Lower leg skin (tissue), 4 donors: ENCODE measurements around the gene FNDC3B. TPM values are rescaled to one million over a fixed set of nuclear protein-coding genes. Genes with fewer than 3 reads are reported as not detected.

Source experiments
- DNase-seq, 2 donors: peaks; one replicate each; pipeline ENCODE4 v3.0.0-alpha.2; 2019; ENCODE audit warnings: low spot score in 2 of 2
- H3K4me3 ChIP-seq: fragments of 200-600 bp; sonication (generic); 2 replicates; pipeline ENCODE4 v1.5.1; 2017; ENCODE audit warnings: mild to moderate bottlenecking, low read depth; ENCODE audit not compliant: poor library complexity, severe bottlenecking
- CTCF ChIP-seq, 3 donors: fragments of 450-650 bp; IDR thresholded peaks; one replicate each; pipeline ENCODE4 v1.5.1; 2016; ENCODE audit warnings: antibody characterized with exemption in 3 of 3, mild to moderate bottlenecking in 3 of 3, moderate library complexity in 2 of 3
- POLR2A ChIP-seq, 2 donors: fragments of 450-650 bp; IDR thresholded peaks; one replicate each; pipeline ENCODE4 v1.6.1; 2016 to 2017; ENCODE audit warnings: antibody characterized with exemption in 2 of 2, mild to moderate bottlenecking in 1 of 2, moderate library complexity in 1 of 2
- WGBS, 2 donors: methylation state at CpG; one replicate each; pipeline ENCODE4 v1.1.5; 2018; 5-methylcytosine and 5-hydroxymethylcytosine counted together
- intact Hi-C: fragments of 100-400 bp; cut with DNase I; formaldehyde crosslinking; loops from one replicate; pipeline ENCODE4 v1.15.0; 2023; ENCODE audit warnings: low total_unique reads
- total RNA-seq, 4 donors: library from RNA; depleted of rRNA; stranded (reverse); fragments of >200 nt; gene quantifications; one replicate each; pipeline ENCODE4 v1.1.0, GENCODE V29; 2016

FNDC3B gene
- total RNA-seq, 4 donors from 2014 or later: 22.9 to 39.3 (median 23.2) TPM

- intact Hi-C loops: no loop called here
- no peak for DNase-seq
- TF ChIP-seq POLR2A (IDR thresholded peaks at IDR 0.05) (no peak), CTCF (IDR thresholded peaks at IDR 0.05) (no peak)
- WGBS, 2 donors: 93 to 95% methylated on average over 1 of the region's 1 CpG
- H3K4me3 ChIP-seq: no peak overlapping the region
Measured at GRCh38 chr3:172111163-172111562, 71.8 kb downstream of the FNDC3B start.

DNA sequence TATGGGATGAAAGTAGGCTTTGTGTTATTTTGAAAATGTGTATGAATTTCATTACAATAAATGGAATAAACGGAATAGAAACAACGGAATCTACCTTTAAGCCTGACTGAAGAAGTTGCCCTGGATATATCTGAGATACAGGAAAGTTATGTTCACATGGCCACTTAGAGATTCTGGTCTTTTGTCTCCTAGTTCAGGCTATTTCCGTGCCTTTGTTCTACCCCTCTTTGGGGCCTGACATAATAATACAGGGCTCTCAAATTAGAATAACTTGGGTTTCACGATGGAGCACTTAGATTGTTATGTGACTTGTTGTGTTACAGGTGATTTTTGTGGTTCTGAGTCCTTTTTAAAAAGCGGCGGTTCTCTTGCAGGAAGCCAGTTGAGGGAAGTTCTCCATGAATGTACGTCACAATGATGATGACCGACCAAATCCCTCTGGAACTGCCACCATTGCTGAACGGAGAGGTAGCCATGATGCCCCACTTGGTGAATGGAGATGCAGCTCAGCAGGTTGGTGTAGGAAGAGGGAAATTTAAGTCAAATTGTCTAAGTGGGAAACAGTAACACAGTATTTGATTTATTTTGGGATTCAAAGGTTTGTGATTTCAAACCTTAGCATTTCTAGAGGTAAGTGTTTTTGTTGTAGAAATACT, 72.8 kb downstream of the FNDC3B start:
- intact Hi-C loops: no loop called here
- H3K4me3 ChIP-seq: no peak overlapping the region
- 95 to 97% methylated on average over 9 of the region's 9 CpGs for WGBS, 2 donors
- TF ChIP-seq CTCF (IDR thresholded peaks at IDR 0.05): no peak
- no peak for TF ChIP-seq POLR2A (IDR thresholded peaks at IDR 0.05)
- no peak for DNase-seq

DNA sequence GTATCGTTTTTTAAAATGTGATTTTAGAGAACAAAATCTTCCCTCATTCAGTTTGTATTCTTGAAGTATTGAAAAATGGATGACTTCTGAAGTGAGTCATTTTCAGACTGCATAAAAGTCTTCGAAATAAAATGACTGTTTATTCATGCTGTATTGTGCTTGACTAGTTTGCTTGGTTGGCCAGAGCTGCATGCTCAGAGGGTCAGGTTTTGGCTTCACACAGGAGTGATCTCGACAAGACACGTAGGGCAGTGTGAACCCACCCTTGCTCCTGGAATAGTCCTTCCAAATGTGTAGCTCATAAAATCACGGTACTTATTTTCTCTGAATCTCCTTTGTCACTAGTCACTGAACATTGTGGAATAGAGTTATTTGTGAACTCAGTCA, 73.3 kb downstream of the FNDC3B start:
- no peak for TF ChIP-seq POLR2A (IDR thresholded peaks at IDR 0.05)
- TF ChIP-seq CTCF (IDR thresholded peaks at IDR 0.05): no peak
- WGBS, 2 donors: 75 to 81% methylated on average over 5 of the region's 5 CpGs
- intact Hi-C loops: no loop called here

GRCh38 chr3:172113710-172114109, 74.3 kb downstream of the FNDC3B start:
- intact Hi-C loops: no loop called here
- 94 to 95% methylated on average over 5 of the region's 5 CpGs for WGBS, 2 donors
- DNase-seq: no peak

More for the DNA sequence above, 73.3 kb downstream of the FNDC3B start:
- DNase-seq: no peak
- H3K4me3 ChIP-seq: no peak overlapping the region

GRCh38 chr3:172115059-172115458, 75.7 kb downstream of the FNDC3B start:
- intact Hi-C loops: no loop called here
- no peak for DNase-seq
- H3K4me3 ChIP-seq: no peak overlapping the region
- TF ChIP-seq CTCF (IDR thresholded peaks at IDR 0.05) (no peak), POLR2A (IDR thresholded peaks at IDR 0.05) (no peak)
- 97 to 100% methylated on average over 1 of the region's 1 CpG for WGBS, 2 donors

More at GRCh38 chr3:172113710-172114109, 74.3 kb downstream of the FNDC3B start:
- TF ChIP-seq POLR2A (IDR thresholded peaks at IDR 0.05) (no peak), CTCF (IDR thresholded peaks at IDR 0.05) (no peak)
- H3K4me3 ChIP-seq: no peak overlapping the region

DNA sequence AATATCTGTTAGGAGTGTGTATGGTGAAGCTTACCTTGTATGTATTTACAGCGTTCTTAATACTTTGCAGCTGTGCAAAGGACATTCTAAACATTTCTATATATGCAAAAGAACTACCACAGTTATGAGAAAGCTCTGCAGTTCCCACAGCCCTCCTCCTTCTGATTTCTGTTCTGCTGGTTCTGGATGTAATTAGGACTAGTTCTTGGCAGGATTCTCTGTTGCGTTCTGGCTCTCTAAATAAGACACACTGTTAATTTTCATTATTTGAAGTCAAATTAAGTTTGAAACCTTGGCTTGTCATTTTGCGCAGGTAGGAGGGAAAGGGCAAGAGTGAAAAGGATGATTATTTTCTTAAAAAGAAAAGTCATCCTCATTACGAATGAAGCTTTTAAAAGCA, 76.4 kb downstream of the FNDC3B start:
- H3K4me3 ChIP-seq: no peak overlapping the region
- 54 to 61% methylated on average over 4 of the region's 4 CpGs for WGBS, 2 donors
- TF ChIP-seq POLR2A (IDR thresholded peaks at IDR 0.05): no peak
- no peak for TF ChIP-seq CTCF (IDR thresholded peaks at IDR 0.05)
- intact Hi-C loops: no loop called here
- DNase-seq: no peak
